Stimulated activated CD4-positive, alpha-beta T cell treated with anti-CD3 and anti-CD28 coated beads, Interleukin-15, amount 100 ng/mL, for 48 hours (primary cell): ENCODE measurements around the gene ACE2.
"Not testable (repeated sequence)": the region's sequence is repeated elsewhere in the genome, so short reads cannot be mapped to it uniquely, and the experiment has no call there.

ENCODE experiments used
- DNase-seq, 2 donors: peaks; one replicate each; pipeline ENCODE4 v3.0.0-alpha.2; 2020; ENCODE audit warnings: low read depth in 2 of 2

Gene ACE2

GRCh38 chrX:15600745-15601144 is at the start of gene ACE2:
TSS of gene ACE2 (minus strand) at chrX:15600960. CDS start at chrX:15600911, 49 bp downstream.
- DNase-seq: no peak

GRCh38 chrX:15647510-15647909 is 46.8 kb upstream of the ACE2 start:
- not testable (repeated sequence) for DNase-seq

- DNase-seq: no peak
Measured at GRCh38 chrX:15646543-15646942, 45.8 kb upstream of the ACE2 start.

GRCh38 chrX:15646031-15646430 is 45.3 kb upstream of the ACE2 start:
- no peak for DNase-seq

GRCh38 chrX:15645266-15645665 is 44.5 kb upstream of the ACE2 start:
- no peak for DNase-seq

GRCh38 chrX:15644560-15644872 is 43.8 kb upstream of the ACE2 start:
- DNase-seq: no peak

- DNase-seq: no peak
Measured at GRCh38 chrX:15643786-15644559, 43.2 kb upstream of the ACE2 start.

- DNase-seq: no peak
Measured at GRCh38 chrX:15631637-15632036, 30.9 kb upstream of the ACE2 start.

GRCh38 chrX:15623054-15623453 is 22.3 kb upstream of the ACE2 start:
- DNase-seq: no peak

GRCh38 chrX:15619053-15619755 is 18.4 kb upstream of the ACE2 start:
- no peak for DNase-seq

- DNase-seq: no peak
Measured at GRCh38 chrX:15617111-15617510, 16.4 kb upstream of the ACE2 start.

- no peak for DNase-seq
Measured at GRCh38 chrX:15616531-15616930, 15.8 kb upstream of the ACE2 start.

GRCh38 chrX:15607067-15607466 is 6.3 kb upstream of the ACE2 start:
- DNase-seq: no peak

- DNase-seq: no peak
Measured at GRCh38 chrX:15606136-15606535, 5.4 kb upstream of the ACE2 start.

- DNase-seq: no peak
Measured at GRCh38 chrX:15605226-15605625, 4.5 kb upstream of the ACE2 start.

- no peak for DNase-seq
Measured at GRCh38 chrX:15602761-15603160, 2.0 kb upstream of the ACE2 start.

GRCh38 chrX:15601932-15602331 is 1.2 kb upstream of the ACE2 start:
- no peak for DNase-seq

- DNase-seq: no peak
Measured at GRCh38 chrX:15600049-15600448, 711 bp downstream of the ACE2 start.

GRCh38 chrX:15599461-15599860 is 1.3 kb downstream of the ACE2 start:
- DNase-seq: no peak

GRCh38 chrX:15598026-15598425 is 2.7 kb downstream of the ACE2 start:
- DNase-seq: no peak

GRCh38 chrX:15594371-15594770 is 6.4 kb downstream of the ACE2 start:
- DNase-seq: no peak

GRCh38 chrX:15579778-15580747 is 20.7 kb downstream of the ACE2 start:
- DNase-seq: no peak
